ENCODE results near the gene TIAM1.

Gene TIAM1

DNA sequence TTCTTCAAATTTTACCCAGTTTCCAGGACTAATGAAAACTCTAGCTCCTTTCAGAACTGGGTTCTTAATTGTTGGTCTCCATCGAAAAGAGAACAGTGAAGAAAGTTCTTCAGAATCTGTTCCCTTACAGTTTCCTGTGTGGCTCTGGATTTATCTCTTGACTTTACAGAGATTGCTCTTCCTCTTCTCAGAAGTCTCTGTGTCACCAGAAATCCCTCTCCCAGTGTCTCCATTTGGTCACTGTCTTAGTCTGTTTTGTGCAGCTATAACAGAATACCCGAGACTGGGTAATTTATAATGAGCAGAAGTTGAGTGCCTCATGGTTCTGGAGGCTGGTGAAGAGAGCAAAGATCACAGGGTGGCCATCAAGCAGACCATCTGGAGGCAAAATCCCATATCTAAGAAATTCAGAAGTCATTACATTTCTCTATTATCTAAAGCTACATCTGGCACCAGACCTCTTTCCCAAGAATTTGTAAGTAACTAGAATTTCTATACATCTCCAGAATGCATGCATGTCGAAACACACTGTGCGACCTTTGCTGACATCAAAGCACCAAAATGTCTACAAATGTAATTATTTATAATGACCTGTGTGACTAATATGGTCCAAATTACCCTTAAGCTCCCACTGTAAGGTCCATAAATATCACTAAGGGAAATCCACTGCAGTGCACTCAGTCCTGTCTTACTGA, 240.3 kb downstream of the TIAM1 start:
- TF ChIP-seq, protein P1, sequence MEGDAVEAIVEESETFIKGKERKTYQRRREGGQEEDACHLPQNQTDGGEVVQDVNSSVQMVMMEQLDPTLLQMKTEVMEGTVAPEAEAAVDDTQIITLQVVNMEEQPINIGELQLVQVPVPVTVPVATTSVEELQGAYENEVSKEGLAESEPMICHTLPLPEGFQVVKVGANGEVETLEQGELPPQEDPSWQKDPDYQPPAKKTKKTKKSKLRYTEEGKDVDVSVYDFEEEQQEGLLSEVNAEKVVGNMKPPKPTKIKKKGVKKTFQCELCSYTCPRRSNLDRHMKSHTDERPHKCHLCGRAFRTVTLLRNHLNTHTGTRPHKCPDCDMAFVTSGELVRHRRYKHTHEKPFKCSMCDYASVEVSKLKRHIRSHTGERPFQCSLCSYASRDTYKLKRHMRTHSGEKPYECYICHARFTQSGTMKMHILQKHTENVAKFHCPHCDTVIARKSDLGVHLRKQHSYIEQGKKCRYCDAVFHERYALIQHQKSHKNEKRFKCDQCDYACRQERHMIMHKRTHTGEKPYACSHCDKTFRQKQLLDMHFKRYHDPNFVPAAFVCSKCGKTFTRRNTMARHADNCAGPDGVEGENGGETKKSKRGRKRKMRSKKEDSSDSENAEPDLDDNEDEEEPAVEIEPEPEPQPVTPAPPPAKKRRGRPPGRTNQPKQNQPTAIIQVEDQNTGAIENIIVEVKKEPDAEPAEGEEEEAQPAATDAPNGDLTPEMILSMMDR (IDR thresholded peaks at IDR 0.05; ENCODE audit: borderline replicate concordance, insufficient read depth, low read depth, low read length): no peak
- no peak overlapping the region for H3K4me3 ChIP-seq (ENCODE audit: low read depth, low read length)

DNA sequence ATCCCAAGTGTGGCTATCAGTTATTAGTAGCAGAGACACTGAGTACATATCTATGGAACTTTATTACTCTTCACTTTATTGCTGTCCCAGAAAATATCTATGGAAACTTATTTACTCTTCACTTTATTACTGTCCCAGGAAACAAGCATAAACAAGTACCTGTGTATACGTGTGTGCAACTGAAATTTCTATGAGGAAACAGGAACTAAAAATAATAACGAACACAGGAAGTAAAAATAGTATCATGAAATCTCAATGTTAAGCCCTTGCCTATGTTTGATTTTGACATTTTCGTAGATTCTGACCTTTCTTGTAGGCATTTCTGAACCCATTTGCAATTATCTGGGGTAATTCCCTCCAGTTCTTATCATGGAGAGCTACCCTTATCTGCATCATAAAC, 240.9 kb downstream of the TIAM1 start:
- TF ChIP-seq, protein P1 (IDR thresholded peaks at IDR 0.05; ENCODE audit: borderline replicate concordance, insufficient read depth, low read depth, low read length): no peak
- H3K4me3 ChIP-seq (ENCODE audit: low read depth, low read length): no peak overlapping the region

DNA sequence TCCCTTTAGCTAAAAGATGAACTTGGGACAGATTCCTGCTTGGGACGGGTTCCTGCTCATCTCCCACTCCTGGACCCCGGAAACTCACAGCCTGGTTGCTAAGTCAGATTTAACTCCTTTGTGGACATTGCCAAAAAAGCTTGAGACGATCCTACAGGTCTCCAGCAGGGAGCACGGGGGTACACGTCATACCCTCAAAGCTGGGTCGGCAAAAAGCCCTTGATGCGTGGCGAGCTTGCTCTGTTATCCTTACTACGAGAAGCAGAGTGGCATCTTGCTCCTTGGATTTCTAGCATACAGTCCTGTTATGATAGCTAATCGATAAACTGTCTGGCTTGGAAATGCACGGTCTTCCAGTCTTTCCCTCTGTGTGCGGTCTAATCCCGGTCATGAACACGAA, 244.9 kb downstream of the TIAM1 start:
- TF ChIP-seq, protein P1 (IDR thresholded peaks at IDR 0.05; ENCODE audit: borderline replicate concordance, insufficient read depth, low read depth, low read length): no peak
- no peak overlapping the region for H3K4me3 ChIP-seq (ENCODE audit: low read depth, low read length)

DNA sequence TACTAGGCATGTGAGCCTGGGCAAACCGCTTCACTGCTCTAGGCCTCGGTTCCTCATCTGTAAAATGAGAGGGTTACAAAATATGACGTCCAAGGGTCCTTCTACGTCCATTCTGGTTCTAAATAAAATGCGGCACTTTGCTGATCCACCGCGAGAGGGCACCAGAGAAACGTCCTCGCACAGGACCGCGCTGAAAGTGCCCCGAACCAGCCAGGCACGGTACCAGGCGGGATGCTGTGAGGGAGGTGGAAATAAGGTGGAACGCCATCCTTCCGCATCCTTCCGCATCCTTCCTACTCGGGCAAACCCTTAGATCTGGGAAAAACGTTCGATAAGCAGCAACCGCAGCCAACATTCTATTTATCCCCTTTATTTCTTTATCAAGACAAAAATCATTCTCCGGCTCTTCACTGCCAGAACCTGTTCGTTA, 245.5 kb downstream of the TIAM1 start:
- H3K4me3 ChIP-seq (ENCODE audit: low read depth, low read length): no peak overlapping the region
- TF ChIP-seq, protein P1 (IDR thresholded peaks at IDR 0.05; ENCODE audit: borderline replicate concordance, insufficient read depth, low read depth, low read length): peak; percentile 83

DNA sequence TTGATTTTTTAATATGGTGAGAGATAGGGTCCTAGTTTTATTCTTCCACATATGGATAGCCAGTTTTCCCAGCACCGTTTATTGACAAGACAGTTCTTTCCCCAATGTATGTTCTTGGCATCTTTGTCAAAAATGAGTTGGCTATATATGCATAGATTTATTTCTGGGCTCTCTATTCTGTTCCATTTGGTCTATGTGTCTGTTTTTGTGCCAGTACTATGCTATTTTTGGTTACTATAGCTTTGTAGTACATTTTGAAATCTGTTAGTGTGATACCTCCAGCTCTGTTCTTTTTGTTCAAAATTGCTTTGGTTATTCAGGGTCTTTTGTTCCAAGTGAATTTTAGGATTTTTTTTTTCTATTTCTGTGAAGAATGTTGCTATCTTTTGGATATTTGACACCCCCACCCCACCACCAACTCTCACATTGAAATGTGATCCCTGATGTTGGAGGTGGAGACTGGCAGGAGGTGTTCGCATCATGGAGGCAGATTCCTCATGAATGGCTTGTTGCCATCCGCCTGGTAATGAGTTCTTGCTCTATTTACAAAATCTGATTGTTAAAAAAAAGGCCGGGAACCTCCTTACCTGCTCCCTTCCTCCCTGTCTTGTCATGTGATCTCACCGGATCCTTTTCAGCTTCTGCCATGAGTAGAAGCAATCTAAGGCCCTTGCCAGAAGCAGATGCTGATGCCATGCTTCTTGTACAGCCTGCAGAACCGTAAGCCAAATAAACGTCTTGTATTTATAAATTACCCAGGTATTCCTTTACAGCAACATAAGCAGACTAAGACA, 251.0 kb downstream of the TIAM1 start:
- TF ChIP-seq, protein P1 (IDR thresholded peaks at IDR 0.05; ENCODE audit: borderline replicate concordance, insufficient read depth, low read depth, low read length): no peak
- no peak overlapping the region for H3K4me3 ChIP-seq (ENCODE audit: low read depth, low read length)

DNA sequence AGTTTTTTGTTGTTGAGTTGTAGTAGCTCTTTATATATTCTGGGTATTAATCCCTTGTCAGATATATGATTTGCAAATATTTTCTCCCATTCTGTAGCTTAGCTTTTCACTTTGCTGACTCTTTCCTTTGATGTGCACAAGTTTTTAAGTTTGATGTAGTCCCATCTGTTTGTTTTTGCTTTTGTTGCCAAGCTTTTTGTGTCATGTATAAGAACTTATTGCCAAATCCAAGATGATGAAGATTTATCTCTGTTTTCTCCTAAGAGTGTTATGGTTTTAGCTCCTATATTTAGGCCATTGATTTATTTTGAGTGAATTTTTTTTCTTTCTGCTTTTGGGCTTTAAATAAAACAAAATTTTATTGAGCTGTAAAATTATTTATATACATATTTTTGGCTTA, 253.7 kb downstream of the TIAM1 start:
- no peak overlapping the region for H3K4me3 ChIP-seq (ENCODE audit: low read depth, low read length)
- TF ChIP-seq, protein P1 (IDR thresholded peaks at IDR 0.05; ENCODE audit: borderline replicate concordance, insufficient read depth, low read depth, low read length): no peak

DNA sequence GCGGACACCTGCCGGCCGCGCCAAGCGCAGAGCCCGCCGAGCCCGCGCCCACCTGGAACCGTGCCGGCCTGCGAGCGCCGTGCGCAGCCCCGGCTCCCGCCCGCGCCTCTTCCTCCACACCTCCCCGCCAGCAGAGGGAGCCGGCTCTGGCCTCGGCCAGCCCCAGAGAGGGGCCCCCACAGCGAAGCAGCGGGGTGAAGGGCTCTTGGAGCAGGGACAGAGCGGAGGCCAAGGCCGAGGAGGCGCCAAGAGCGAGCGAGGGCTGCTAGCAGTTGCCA, 255.6 kb downstream of the TIAM1 start:
- H3K4me3 ChIP-seq (ENCODE audit: low read depth, low read length): no peak overlapping the region
- TF ChIP-seq, protein P1 (IDR thresholded peaks at IDR 0.05; ENCODE audit: borderline replicate concordance, insufficient read depth, low read depth, low read length): no peak
